Measurements from ENCODE around the gene MTM1.

Gene MTM1

GRCh38 chrX:150615356-150615755, 46.9 kb downstream of the MTM1 start:
- FAIRE-seq = no peak
- DNase-seq (ENCODE audit: insufficient read length) = no peak
- TF ChIP-seq TAF1 (IDR thresholded peaks at IDR 0.05; ENCODE audit: borderline replicate concordance, low read depth, low read length) = no peak
- no peak for TF ChIP-seq POLR2A (IDR thresholded peaks at IDR 0.05; ENCODE audit: low read depth, low read length)
- TF ChIP-seq POLR2AphosphoS5 (IDR thresholded peaks at IDR 0.05; ENCODE audit: low read depth, low read length) = no peak

- no peak for FAIRE-seq
- TF ChIP-seq TAF1 (IDR thresholded peaks at IDR 0.05; ENCODE audit: borderline replicate concordance, low read depth, low read length) (no peak), POLR2AphosphoS5 (IDR thresholded peaks at IDR 0.05; ENCODE audit: low read depth, low read length) (no peak), POLR2A (IDR thresholded peaks at IDR 0.05; ENCODE audit: low read depth, low read length) (no peak)
- no peak for DNase-seq (ENCODE audit: insufficient read length)
These were observed 47.9 kb downstream of the MTM1 start for GRCh38 chrX:150616179-150616862.

GRCh38 chrX:150616863-150617198, 48.4 kb downstream of the MTM1 start:
- DNase-seq (ENCODE audit: insufficient read length) = no peak
- no peak for FAIRE-seq
- TF ChIP-seq POLR2A (IDR thresholded peaks at IDR 0.05; ENCODE audit: low read depth, low read length) = no peak
- no peak for TF ChIP-seq POLR2AphosphoS5 (IDR thresholded peaks at IDR 0.05; ENCODE audit: low read depth, low read length)
- TF ChIP-seq TAF1 (IDR thresholded peaks at IDR 0.05; ENCODE audit: borderline replicate concordance, low read depth, low read length) = no peak

- DNase-seq (ENCODE audit: insufficient read length) (no peak), FAIRE-seq (no peak)
- TF ChIP-seq POLR2AphosphoS5 (IDR thresholded peaks at IDR 0.05; ENCODE audit: low read depth, low read length) (no peak), POLR2A (IDR thresholded peaks at IDR 0.05; ENCODE audit: low read depth, low read length) (no peak), TAF1 (IDR thresholded peaks at IDR 0.05; ENCODE audit: borderline replicate concordance, low read depth, low read length) (no peak)
These were observed 53.2 kb downstream of the MTM1 start for GRCh38 chrX:150621652-150622051.

- TF ChIP-seq POLR2A (IDR thresholded peaks at IDR 0.05; ENCODE audit: low read depth, low read length) = no peak
- TF ChIP-seq TAF1 (IDR thresholded peaks at IDR 0.05; ENCODE audit: borderline replicate concordance, low read depth, low read length) = no peak
- TF ChIP-seq POLR2AphosphoS5 (IDR thresholded peaks at IDR 0.05; ENCODE audit: low read depth, low read length) = no peak
- DNase-seq (ENCODE audit: insufficient read length) = no peak
- no peak for FAIRE-seq
These were observed 55.2 kb downstream of the MTM1 start for GRCh38 chrX:150623583-150623982.

GRCh38 chrX:150625097-150625496, 56.7 kb downstream of the MTM1 start:
- no peak for TF ChIP-seq POLR2A (IDR thresholded peaks at IDR 0.05; ENCODE audit: low read depth, low read length)
- no peak for TF ChIP-seq POLR2AphosphoS5 (IDR thresholded peaks at IDR 0.05; ENCODE audit: low read depth, low read length)
- TF ChIP-seq TAF1 (IDR thresholded peaks at IDR 0.05; ENCODE audit: borderline replicate concordance, low read depth, low read length) = no peak
- no peak for FAIRE-seq
- DNase-seq (ENCODE audit: insufficient read length) = no peak

- TF ChIP-seq POLR2A (IDR thresholded peaks at IDR 0.05; ENCODE audit: low read depth, low read length) (no peak), POLR2AphosphoS5 (IDR thresholded peaks at IDR 0.05; ENCODE audit: low read depth, low read length) (no peak), TAF1 (IDR thresholded peaks at IDR 0.05; ENCODE audit: borderline replicate concordance, low read depth, low read length) (no peak)
- DNase-seq (ENCODE audit: insufficient read length) (no peak), FAIRE-seq (no peak)
These were observed 57.5 kb downstream of the MTM1 start for GRCh38 chrX:150625875-150626274.

GRCh38 chrX:150627957-150628356, 59.5 kb downstream of the MTM1 start:
- TF ChIP-seq POLR2A (IDR thresholded peaks at IDR 0.05; ENCODE audit: low read depth, low read length) (no peak), TAF1 (IDR thresholded peaks at IDR 0.05; ENCODE audit: borderline replicate concordance, low read depth, low read length) (no peak), POLR2AphosphoS5 (IDR thresholded peaks at IDR 0.05; ENCODE audit: low read depth, low read length) (no peak)
- no peak for DNase-seq (ENCODE audit: insufficient read length)
- FAIRE-seq = no peak

- DNase-seq (ENCODE audit: insufficient read length) = no peak
- no peak for TF ChIP-seq TAF1 (IDR thresholded peaks at IDR 0.05; ENCODE audit: borderline replicate concordance, low read depth, low read length)
- TF ChIP-seq POLR2AphosphoS5 (IDR thresholded peaks at IDR 0.05; ENCODE audit: low read depth, low read length) = no peak
- no peak for TF ChIP-seq POLR2A (IDR thresholded peaks at IDR 0.05; ENCODE audit: low read depth, low read length)
- FAIRE-seq = no peak
These were observed 67.5 kb downstream of the MTM1 start for GRCh38 chrX:150635952-150636351.

- TF ChIP-seq TAF1 (IDR thresholded peaks at IDR 0.05; ENCODE audit: borderline replicate concordance, low read depth, low read length) (no peak), POLR2AphosphoS5 (IDR thresholded peaks at IDR 0.05; ENCODE audit: low read depth, low read length) (no peak), POLR2A (IDR thresholded peaks at IDR 0.05; ENCODE audit: low read depth, low read length) (no peak)
- FAIRE-seq (no peak), DNase-seq (ENCODE audit: insufficient read length) (no peak)
These were observed 74.0 kb downstream of the MTM1 start for GRCh38 chrX:150642423-150642822.

GRCh38 chrX:150643271-150643670, 74.8 kb downstream of the MTM1 start:
- FAIRE-seq = no peak
- no peak for DNase-seq (ENCODE audit: insufficient read length)
- TF ChIP-seq POLR2A (IDR thresholded peaks at IDR 0.05; ENCODE audit: low read depth, low read length) = no peak
- TF ChIP-seq TAF1 (IDR thresholded peaks at IDR 0.05; ENCODE audit: borderline replicate concordance, low read depth, low read length) = no peak
- no peak for TF ChIP-seq POLR2AphosphoS5 (IDR thresholded peaks at IDR 0.05; ENCODE audit: low read depth, low read length)

- TF ChIP-seq POLR2A (IDR thresholded peaks at IDR 0.05; ENCODE audit: low read depth, low read length) (no peak), POLR2AphosphoS5 (IDR thresholded peaks at IDR 0.05; ENCODE audit: low read depth, low read length) (no peak), TAF1 (IDR thresholded peaks at IDR 0.05; ENCODE audit: borderline replicate concordance, low read depth, low read length) (no peak)
- FAIRE-seq (no peak), DNase-seq (ENCODE audit: insufficient read length) (no peak)
These were observed 75.5 kb downstream of the MTM1 start for GRCh38 chrX:150643958-150644357.
